ENCODE data around the gene OR52R1.
"Not testable (repeated sequence)": the region's sequence is repeated elsewhere in the genome, so short reads cannot be mapped to it uniquely, and the experiment has no call there.

The OR52R1 gene

DNA sequence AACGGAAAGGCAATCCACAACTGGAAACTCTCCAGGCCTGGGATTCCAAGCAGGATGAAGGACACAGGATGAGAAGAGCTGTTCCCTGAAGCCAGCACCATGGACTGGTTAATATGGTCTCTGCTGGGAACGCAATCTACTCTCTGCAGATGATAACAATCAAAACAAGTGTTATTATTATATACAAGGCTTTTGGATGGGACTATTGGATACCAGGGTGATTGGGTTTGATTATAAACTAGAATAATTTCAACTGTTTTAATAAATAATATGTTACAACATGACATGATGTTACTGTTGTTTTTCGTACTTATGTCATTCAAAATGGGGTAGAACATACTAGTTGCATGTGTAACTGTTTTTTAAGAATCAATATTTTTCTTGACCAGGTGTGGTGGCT, at the start of gene OR52R1:
TSS of gene OR52R1 (minus strand) at position 101 of the 400 bp plus-strand sequence. CDS start at position 101, 0 bp downstream.
- no peak for DNase-seq

DNA sequence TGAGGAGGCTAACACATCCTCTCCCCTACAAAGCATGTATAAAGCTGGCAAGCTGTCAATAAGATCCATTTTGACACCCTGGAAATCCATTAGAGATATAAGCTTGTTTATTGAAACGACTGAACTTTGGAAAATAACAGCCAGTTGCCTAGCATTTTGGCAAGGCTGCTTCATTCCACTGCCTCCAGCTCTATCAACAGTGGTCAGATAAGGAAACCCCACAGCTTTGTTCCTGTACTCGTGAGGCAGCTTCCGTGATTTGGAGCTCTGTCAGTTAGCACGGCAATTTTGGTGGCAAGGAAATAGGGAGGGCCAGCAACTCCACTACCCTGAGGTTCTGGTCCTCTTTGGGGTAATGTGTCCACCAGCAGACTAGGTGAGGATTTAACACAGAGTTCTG, 46.9 kb upstream of the OR52R1 start:
- no peak for DNase-seq

GRCh38 chr11:4848908-4849532, 44.8 kb upstream of the OR52R1 start, which contains the start of gene OR51S1:
OR51S1 (minus strand) TSS chr11:4849208; CDS start chr11:4849208, 0 bp downstream.
- DNase-seq: no peak

DNA sequence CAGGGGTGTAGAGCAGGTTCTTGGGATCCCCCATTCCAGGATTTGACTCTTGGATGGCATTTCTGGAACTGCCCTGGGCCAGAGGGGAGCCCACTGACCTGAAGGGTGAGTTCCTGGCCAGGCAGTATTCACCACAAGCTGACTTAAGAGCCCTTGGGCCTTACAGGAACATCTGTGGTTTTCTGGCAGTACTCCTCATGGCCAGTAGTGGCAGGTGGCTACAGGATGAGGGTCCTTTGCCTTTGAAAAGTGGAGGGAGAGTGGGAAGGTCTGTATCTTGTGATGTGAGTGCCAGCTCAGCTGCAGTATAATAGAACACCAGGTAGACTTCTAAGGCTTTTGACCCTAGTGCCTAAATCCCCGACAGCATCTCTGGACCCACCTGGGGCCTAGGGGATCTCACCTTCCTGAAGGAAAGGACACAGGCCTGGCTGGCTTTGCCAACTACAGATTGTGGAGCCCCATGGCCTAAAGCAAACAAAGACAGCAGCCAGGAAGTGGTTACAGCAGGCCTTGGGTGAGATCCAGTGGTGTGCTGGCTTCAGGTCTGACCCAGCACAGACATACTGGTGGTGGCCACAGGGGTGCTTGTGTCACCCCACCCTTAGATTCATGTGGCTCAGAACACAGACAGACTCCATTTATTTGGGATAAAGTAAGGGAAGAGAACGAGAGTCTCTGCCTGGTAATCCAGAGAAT, 35.8 kb upstream of the OR52R1 start:
- DNase-seq: no peak

DNA sequence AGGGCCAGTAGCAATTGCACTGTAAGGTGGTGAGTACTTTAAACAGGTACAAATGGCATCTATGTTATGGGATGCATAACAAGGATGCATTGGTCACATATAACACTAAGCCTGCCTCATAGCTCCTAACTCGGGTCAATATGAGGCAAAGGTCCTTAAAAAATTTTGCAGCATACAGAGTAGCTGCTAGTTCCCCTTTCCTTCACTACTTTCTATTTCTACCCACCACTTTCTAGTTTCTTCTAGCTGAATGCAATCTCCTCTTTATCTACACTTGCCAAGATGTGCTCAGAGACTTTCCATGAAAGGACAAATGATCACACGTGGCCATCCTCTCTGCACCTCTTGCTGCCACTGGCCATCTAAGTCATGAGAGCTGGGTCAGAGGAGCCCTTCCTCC, 26.7 kb upstream of the OR52R1 start:
- DNase-seq: no peak

DNA sequence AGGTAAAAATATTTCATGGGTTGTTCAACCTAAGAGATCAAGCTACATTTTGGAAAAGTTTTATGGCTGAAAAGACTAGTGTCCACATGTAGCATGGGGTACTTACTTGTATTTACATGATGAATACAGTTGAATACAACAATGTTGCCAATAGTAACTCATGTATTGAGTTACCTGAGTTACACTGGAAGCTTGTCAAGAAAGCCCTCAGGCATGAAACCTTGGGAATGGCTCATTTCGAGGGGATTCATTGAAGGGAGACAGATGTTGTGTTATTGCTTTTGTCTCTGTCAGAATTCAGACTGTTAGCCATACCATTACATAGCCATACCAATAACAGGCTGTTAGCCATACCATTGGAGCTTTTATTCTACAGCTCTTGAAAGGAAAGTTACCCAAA, 26.2 kb upstream of the OR52R1 start:
- no peak for DNase-seq

DNA sequence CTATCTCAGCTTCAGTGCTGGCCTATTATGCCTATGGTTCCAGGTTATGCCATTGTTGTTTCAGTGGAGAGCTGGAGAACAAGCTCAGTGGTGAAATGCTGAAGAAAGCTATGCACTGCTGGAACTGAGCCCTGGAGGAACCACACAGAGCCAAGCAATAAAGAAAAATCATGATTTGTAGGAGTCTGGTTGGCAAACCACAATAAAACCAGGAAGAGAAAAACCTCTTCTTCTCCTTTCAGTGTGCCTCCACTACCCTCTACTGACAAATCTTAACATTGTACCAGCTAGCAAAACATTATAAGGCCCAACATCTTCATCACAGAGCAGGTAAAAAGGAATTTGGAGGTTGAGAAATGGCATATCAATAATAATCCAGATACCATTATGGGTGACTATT, 22.2 kb upstream of the OR52R1 start:
- DNase-seq: no peak

GRCh38 chr11:4825132-4825531, 21.0 kb upstream of the OR52R1 start:
- DNase-seq: no peak

DNA sequence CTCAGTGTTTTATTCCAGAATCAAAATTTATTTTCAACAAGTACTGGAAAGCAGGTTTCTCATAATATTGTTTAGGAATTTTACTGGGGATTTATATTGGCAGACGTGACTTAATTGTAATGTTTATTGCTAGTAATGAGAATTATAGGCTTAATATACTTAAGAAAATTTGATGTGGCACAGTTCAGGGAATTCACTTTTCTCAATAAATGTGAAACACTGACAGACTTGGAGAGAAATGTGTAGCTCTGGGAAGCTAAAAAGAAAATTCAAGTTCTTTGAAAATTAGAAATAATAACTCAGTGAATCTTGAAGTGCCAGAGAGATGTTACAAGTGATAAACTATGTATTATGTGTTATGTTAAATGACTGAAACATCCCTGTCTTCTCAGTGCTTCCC, 16.8 kb upstream of the OR52R1 start, which contains the start of gene OR51F2:
TSS of gene OR51F2 (plus strand) at position 301 of the 400 bp plus-strand sequence. CDS start 101 bp downstream, outside the sequence.
- no peak for DNase-seq

DNA sequence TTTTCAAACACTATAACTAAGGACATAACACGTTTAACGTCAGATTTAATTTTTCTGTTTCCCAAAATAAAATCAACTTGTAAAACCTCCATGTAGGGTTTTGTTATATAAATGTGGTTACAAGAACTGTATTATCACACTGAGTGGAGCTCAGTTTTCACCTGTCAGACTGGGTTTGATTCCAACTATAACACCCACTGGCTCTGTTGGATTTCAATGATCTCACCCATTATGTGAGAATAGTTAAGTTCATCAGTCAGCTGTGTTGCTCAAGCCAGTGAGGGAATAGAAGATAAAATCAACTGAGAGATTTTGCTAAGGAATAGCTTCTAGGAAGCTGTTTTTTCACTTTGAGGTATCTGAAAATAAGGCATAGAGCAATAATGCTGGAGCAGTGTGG, 5.1 kb upstream of the OR52R1 start:
- DNase-seq: no peak

DNA sequence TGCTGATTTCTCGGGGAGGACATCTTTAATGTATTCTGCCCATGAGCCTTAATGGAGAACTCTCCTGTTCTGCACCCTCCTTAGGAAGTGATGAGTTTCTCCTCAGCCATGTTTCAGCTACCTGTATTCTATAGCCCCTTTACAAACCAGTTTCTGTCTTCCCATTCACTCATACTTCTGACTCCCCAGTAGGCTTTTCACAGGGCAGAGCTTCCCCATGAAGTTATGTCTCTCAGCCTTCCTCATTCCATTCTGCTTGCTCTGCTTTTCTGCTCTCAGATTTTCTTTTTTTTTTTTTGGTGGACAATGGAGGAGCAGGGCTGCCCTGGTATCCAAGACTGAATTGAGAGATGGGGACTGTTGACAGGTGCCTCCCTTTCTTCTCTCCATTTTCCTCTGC, 4.3 kb upstream of the OR52R1 start:
- DNase-seq: no peak

- DNase-seq: not testable (repeated sequence)
These were observed 2.9 kb downstream of the OR52R1 start for GRCh38 chr11:4801316-4801715.

DNA sequence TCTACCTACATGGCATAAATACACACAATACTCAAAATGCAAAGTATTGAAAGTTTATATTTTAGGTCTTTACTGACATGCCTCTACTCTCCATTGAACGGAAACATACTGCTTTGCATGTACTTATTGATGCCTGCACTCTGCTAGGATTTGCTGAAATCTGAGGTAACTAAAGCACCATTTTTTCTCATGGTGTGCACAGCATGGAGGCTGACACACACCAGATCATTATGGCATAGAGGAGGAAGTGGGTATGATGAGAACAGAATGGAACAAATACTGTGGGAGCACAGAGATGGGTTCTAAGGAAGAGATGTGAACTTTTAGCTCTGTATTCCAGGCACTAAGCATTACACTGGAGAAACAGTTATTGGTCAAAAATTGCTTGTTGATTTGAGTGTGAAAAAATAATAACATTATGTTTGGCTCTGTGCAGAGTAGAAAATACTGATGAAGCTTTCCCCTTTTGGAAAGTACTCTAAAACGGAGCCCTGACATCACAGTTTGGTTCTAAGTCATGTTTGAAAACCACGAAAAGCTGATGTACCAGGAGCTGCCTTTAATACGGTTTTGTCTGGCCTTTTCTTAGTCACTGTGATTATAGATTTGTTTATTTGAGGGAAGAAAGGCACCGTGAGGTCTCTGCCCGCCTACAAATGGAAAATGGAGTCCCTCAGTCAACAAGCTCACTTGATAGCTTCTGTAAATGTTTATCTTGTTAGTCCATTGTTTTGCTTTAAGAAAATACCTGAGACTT, 5.6 kb downstream of the OR52R1 start:
- no peak for DNase-seq

DNA sequence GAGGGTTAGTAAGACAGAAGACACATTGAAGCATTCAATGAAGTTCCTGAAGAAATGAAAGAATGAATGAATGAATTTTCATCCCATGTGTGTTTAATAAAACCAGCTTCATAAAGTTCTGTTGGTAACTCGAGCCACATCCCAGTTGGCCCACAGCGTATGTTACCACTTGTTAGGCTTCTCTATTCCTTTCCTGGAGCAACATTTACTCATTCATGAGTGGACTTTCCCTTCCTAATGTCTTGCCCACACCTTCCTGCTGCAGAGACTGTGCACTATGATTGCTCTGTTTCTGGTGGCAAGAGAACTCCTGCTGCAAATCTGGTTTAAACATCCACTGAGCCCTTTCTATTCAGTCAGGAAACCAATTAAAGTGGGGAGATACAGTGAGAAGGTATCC, 7.0 kb downstream of the OR52R1 start:
- no peak for DNase-seq

DNA sequence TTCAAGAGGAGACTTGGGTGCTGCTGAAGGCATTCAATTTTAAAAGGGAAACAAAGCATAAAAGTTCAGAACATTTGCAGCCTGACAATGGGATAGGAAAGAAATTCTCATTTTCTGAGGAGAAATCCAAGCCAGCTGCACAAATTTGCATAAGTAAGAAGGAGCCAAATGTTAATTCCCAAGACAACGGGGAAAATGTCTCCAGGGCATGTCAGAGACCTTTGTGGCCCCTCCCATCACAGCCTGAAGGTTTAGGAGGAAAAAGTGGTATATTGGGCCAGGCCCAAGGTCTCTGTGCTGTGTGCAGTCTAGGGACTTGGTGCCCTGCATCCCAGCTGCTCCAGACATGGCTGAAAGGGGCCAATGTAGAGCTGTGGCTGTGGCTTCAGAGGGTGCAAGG, 21.7 kb downstream of the OR52R1 start:
- no peak for DNase-seq

DNA sequence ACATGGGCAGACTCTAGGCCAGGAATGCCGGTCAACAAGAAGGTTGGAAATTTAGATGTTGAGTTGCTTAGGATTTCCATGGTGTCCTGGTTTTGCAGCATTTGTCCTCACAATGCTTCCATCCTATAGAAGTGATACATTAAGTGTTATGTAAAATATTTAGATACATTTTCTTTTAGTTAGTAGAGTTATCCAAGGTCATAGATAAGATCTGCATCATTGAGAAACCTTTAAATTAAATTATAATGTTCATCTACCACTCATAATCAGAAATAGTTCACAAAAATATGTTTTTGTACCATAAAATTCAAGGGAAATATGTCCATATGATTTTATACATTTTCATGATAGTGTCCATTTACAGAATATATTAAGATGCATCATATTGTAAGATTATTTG, 34.3 kb downstream of the OR52R1 start, which contains the start of gene OR51F1:
TSS of gene OR51F1 (minus strand) at position 101 of the 400 bp plus-strand sequence. CDS start at position 101, 0 bp downstream.
- no peak for DNase-seq

DNA sequence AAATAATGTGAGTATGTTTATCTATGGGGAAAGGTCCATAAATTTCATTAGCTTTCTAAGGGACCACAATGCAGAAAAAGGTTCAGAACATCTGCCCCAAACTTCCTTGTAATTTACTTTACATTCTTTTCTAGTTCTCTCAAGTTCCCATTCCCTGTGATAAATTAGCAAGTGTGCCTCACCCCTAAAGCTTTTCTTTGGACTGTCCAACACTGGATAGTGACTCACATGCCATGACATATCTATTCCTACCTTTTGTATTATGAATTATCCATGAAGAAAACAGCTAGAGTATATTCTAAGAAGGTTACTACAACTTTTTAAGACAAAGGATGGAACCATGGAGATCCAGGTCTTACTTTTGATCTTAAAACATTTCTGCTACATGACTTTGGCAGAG, 36.1 kb downstream of the OR52R1 start:
- no peak for DNase-seq

DNA sequence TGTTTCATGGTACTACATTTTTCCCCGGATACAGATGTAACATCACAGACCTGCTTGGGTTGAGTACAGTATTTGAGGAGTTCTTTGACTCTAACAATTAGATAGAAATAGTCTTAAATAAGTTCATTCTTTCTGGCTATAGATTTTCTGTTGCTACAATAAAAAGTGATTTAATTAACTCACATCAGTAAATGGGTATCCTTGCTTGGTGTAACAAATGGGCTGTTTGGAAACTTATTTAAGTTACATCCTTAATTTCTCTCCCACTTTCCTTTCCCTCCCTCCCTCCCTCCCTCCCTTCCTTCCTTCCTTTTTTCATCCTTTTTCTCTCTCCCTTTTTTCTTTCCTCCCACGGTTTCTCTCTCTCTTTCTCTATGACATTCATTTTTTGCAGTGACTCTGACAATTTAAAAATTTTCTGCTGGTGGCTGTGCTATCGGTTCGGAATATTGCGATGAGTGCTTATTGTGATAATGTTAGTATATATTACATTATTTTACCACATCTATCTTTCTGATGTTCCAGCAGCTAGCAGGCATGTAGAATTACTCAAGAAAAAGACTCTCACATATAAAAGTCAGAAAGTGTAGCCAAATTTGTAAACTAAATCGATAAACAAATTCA, 37.6 kb downstream of the OR52R1 start:
- no peak for DNase-seq

DNA sequence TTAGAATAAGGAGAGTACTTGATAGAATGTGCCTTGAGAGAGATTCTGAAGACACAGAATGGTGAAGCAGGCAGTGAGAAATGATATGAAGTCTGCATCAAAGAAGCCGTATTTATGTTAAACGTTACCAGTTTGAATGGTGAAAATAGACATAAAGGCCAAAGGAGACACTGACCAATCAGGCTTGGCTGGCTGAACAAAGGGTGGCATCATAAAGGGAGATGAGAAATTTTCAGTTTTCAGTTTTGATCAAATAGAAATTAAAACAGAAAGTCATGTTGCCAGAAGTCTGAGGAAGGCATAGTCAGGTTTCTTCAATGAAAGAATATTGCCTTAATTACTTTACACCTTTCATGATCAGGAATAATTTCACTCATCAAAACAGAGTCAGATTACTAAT, 41.1 kb downstream of the OR52R1 start:
- DNase-seq: no peak

Data from CD4-positive, alpha-beta T cell treated with Interferon alpha-2 for 1 hour (primary cell).